ENCODE results near the gene CATSPERD. TPM values are rescaled to one million over a fixed set of nuclear protein-coding genes. Genes with fewer than 3 reads are reported as not detected.
A peak's percentile ranks its signal among the peaks of the same experiment; 100 is the strongest.

The CATSPERD gene
- total RNA-seq, 1 experiment from 2014 or later, result not detected

GRCh38 chr19:5691822-5692722 is 28.4 kb upstream of the CATSPERD start:
- H4K20me1 ChIP-seq (ENCODE audit: low read length), result peaks cover 58% of the 10 kb centered on the region
- ChIA-PET CTCF (interaction anchor here (0.6 kb wide), 1 partner anchor 82 kb away, joined by 3 read pairs; no protein-coding TSS in a partner anchor), POLR2A (ENCODE audit: unreplicated experiment) (no interaction called here)
- H3K9me3 ChIP-seq (ENCODE audit: low read length), result no peaks in the 10 kb centered on the region
- H3K27ac ChIP-seq (ENCODE audit: low read length), result no peak overlapping the region
- peaks cover 53% of the 10 kb centered on the region for H3K79me2 ChIP-seq (ENCODE audit: low read length)
- H3F3A ChIP-seq (ENCODE audit: low read length, unreplicated experiment), result peaks cover 14% of the 10 kb centered on the region
- H3K4me2 ChIP-seq (ENCODE audit: low read length), result peak overlapping the region; percentile 95
- ATAC-seq (no peak; the same call in 1 of the 2 replicates), DNase-seq (no peak)
- TF ChIP-seq EZH2 (IDR thresholded peaks at IDR 0.05; ENCODE audit: low read length, unreplicated experiment) (no peak), EZH2phosphoT487 (IDR thresholded peaks at IDR 0.05; ENCODE audit: borderline replicate concordance, low read length) (no peak), CTCF (conservative IDR thresholded peaks at IDR 0.05; ENCODE audit: low read depth, low read length) (no peak)
- no TSS peak for BruUV-seq (replicated peaks)
- intact Hi-C loops (cut with micrococcal nuclease), result no loop called here
- H3K4me3 ChIP-seq (ENCODE audit: low read length), result peak overlapping the region; percentile 97
- H3K36me3 ChIP-seq (ENCODE audit: low read depth, low read length), result peaks cover 54% of the 10 kb centered on the region
- H3K9ac ChIP-seq (ENCODE audit: low read length), result peak overlapping the region; percentile 99
- H3K9me2 ChIP-seq (replicated peaks; ENCODE audit: low read length), result no peaks in the 10 kb centered on the region
- H3K4me1 ChIP-seq (ENCODE audit: insufficient read depth, low read length), result peaks cover 7% of the 10 kb centered on the region
- H3K27me3 ChIP-seq (ENCODE audit: low read length), result no peaks in the 10 kb centered on the region
- no peak overlapping the region for H2AFZ ChIP-seq (ENCODE audit: low read length)

GRCh38 chr19:5692723-5693194 is 27.7 kb upstream of the CATSPERD start:
- H3F3A ChIP-seq (ENCODE audit: low read length, unreplicated experiment), result peaks cover 14% of the 10 kb centered on the region
- peak overlapping the region; percentile 95 for H3K4me2 ChIP-seq (ENCODE audit: low read length)
- no peak overlapping the region for H2AFZ ChIP-seq (ENCODE audit: low read length)
- ATAC-seq (no peak), DNase-seq (no peak)
- ChIA-PET CTCF (no interaction called here), POLR2A (ENCODE audit: unreplicated experiment) (no interaction called here)
- no peak overlapping the region for H3K9ac ChIP-seq (ENCODE audit: low read length)
- H3K27ac ChIP-seq (ENCODE audit: low read length), result no peak overlapping the region
- H3K36me3 ChIP-seq (ENCODE audit: low read depth, low read length), result peaks cover 54% of the 10 kb centered on the region
- peaks cover 53% of the 10 kb centered on the region for H3K79me2 ChIP-seq (ENCODE audit: low read length)
- peaks cover 59% of the 10 kb centered on the region for H4K20me1 ChIP-seq (ENCODE audit: low read length)
- intact Hi-C loops (cut with micrococcal nuclease), result no loop called here
- peaks cover 7% of the 10 kb centered on the region for H3K4me1 ChIP-seq (ENCODE audit: insufficient read depth, low read length)
- H3K4me3 ChIP-seq (ENCODE audit: low read length), result peak overlapping the region; percentile 97; the same call in 1 of the 2 replicates
- no peak for TF ChIP-seq CTCF (conservative IDR thresholded peaks at IDR 0.05; ENCODE audit: low read depth, low read length)
- TF ChIP-seq EZH2 (IDR thresholded peaks at IDR 0.05; ENCODE audit: low read length, unreplicated experiment), result no peak
- TF ChIP-seq EZH2phosphoT487 (IDR thresholded peaks at IDR 0.05; ENCODE audit: borderline replicate concordance, low read length), result no peak
- no peaks in the 10 kb centered on the region for H3K9me2 ChIP-seq (replicated peaks; ENCODE audit: low read length)
- BruUV-seq (replicated peaks), result TSS peak; percentile 3
- no peaks in the 10 kb centered on the region for H3K9me3 ChIP-seq (ENCODE audit: low read length)
- H3K27me3 ChIP-seq (ENCODE audit: low read length), result no peaks in the 10 kb centered on the region
